GM18526 (cell line): ENCODE measurements around the gene BIVM.

Experiments used
- POLR2A ChIP-seq: IDR thresholded peaks from 3 replicates; pipeline ENCODE4 v1.6.1; 2011; ENCODE audit not compliant: insufficient read length; ENCODE audit errors: extremely low read depth

BIVM gene

DNA sequence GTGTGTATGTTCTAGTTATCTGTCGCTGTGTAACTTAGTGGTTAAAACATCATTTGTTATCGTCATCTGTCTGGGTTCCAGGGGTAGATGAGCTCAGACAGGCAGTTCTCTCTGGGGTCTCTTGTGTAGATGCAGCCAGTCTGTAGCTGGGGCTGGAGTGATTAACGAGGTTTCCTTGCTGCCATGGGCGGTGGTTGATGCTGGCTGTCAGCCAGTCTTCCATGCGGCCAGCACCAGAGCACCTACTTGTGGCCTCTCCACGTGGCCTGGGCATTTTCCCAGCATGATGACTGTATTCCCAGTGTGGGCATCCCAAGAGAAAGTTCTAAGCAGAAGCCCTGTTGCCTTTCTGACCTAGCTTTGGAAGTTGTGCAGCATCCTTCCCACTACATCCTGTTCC, 57.6 kb downstream of the BIVM start:
- TF ChIP-seq POLR2A: no peak

DNA sequence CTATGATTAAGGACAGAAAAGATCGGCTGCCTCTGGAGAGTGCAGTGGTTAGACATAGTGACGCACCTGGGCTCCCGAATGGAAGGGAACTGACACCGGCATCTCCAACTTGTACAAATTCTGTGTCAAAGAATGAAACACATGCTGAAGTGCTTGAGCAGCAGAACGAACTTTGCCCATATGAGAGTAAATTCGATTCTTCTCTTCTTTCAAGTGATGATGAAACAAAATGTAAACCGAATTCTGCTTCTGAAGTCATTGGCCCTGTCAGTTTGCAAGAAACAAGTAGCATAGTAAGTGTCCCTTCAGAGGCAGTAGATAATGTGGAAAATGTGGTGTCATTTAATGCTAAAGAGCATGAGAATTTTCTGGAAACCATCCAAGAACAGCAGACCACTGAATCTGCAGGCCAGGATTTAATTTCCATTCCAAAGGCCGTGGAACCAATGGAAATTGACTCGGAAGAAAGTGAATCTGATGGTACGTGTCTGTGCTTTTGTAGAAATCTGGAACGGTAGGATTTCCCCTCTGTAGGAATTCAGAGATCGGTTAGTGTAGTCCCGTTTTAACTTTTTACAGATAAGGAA, 63.8 kb downstream of the BIVM start:
- no peak for TF ChIP-seq POLR2A

DNA sequence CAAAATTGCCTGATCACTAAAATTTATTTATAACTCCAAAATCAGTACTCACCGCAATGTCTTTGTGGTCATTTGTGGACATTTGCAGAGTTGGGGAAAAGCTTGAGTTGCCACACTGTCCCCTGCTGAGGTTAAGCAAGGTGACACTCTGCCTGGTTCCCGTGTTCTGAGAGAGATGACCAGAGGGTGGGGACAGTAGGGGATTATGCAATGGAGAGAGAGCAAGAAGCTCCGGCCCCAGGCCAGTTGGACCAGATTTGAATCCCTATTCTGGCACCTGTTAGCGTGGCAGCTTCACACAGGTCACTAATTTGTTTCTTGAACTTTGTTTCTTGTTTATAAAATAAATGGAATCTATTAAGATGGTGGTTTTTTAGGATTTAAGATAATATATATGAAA, 64.7 kb downstream of the BIVM start:
- no peak for TF ChIP-seq POLR2A

DNA sequence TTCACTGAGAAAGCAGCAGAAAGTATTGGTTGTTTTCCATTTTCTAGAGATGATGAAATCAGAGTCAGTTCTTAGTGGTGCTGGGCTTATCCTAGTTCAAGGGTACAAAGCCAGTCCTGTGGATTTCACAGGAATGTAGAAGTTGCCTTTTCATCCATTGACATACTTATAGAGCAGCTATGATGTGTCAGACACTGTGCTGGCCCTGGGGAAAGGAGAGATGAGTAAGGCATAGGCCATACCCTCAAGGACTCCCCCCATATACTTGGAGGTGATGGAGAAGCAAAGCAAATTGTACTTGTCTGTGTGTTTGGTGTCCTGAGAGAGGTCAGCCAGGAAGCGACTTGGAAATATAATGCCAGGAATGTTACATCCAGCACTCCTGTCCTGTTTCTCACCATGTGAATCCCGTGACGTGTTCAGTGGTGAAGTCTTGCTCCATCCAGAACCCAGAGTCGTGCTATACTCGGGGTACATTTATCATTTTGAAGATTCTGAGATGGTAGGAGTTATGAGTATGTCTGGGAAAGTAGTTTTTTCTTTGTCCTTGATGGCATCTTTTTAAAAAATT, 69.5 kb downstream of the BIVM start:
- TF ChIP-seq POLR2A: no peak

DNA sequence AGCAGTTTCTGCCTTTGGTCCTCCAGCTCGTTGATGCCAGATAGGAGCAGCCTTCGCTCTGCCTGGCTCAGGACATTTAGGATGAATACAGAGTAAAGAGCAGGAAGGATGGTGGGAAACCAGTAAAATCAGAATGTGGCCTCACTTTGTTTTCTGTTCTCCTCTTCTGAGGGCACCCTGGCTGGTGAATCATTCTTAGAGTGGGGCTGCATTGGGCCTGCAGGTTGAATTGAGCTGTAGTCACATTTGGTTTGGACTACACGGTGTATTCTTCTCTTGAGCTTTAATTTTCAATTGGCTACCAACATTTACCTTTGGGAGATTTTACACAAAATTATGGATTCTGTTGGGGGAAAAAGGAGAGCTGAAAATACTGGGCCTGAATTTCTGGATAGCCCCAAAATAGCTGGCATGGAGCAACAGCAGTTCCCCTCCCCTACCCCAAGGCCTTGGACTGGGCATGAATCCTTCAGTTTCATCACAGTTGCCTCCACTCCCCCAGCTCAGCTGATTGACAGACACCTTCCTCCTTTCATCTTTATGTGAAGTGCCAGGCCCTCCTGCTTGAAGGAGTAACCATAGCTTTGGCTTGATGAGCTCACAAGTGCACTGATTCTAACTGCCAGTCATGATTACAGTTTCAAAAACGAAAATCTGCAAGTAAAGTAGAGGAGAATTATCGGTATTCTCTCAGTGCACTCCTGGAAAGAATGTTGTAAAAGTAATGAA, 71.2 kb downstream of the BIVM start:
- no peak for TF ChIP-seq POLR2A

DNA sequence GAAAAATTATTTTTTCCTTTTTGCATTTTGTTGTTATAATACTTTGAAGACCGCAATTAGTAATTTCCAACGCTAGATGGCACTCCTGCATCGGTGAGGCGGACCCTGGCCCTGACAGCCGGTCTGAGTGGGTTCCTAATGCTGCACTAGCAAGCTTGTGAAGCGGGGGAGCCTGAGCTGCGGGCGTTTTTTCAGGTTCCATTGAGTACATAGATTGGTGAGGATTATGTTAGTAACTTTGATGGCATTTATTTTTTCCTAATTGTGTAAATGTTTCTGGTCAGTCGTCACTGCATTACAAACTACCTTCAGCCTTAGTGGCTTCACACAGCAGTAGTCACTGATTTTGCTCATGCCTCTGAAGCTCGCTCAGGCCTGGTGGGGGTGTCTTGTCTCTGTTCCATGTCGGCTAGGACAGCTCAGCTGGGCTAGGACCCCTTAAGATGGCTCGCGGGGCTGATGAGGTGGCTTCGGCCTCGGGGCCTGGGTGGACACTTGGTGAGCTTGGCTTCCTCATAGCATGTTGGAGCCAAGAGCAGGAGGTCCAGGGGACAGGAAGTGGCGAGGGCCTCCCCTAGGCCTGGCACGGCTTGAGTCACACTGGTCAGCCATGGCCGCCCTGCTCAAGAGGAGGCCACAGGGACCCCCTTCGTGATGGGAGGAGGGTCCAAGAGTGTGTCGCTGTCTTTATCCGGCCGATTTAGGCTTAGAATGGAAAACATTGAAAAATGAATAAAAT, 71.9 kb downstream of the BIVM start:
- TF ChIP-seq POLR2A: no peak

DNA sequence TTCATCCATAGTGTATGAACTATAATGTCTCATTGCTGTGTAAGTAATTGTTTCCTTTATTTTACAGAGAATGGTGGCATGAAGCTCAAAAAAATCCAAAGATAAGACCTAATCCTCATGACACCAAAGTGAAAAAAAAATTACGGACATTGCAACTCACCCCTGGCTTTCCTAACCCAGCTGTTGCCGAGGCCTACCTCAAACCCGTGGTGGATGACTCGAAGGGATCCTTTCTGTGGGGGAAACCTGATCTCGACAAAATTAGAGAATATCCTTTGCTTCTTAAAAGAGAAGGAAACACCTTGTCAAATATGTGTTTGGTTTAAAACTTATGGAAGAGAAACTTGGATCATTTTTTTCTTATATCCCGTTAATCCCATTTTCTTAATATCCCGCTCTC, 73.2 kb downstream of the BIVM start:
- no peak for TF ChIP-seq POLR2A

DNA sequence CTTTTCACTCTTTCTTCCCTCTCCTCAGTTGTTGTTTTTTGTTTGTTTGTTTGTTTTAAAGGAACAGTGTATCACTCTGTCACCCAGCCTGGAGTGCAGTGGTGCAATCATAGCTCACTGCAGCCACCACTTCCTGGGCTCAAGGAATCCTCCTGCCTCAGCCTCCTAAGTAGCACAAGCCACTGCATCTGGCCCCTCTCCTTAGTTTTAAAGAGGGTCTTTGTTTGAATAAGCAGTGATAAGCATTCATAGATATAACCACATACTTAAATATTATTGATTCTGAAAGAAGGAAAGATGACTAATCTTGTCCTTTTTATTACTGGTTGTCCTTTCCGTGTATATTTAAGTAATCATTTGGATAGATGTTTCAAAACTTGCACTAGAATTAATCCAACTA, 73.6 kb downstream of the BIVM start:
- TF ChIP-seq POLR2A: no peak

DNA sequence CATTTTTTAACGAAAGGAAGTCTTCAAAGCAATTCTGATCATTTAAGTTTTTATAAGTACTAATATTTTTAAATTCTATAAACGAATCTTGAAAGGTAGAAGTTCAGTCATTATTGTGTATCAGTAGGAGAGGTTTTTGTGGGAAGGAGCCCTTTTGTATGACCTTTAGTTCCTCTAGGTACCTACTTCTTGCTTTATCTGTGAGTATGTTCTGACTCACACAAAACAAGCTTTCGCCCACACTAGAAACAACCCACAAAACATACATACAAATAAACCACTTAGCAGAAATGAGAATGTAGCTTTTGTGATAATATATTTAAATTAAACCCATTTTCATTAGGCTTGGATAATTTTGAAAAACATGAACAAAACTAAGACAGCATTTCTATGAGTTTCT, 74.7 kb downstream of the BIVM start:
- TF ChIP-seq POLR2A: no peak

DNA sequence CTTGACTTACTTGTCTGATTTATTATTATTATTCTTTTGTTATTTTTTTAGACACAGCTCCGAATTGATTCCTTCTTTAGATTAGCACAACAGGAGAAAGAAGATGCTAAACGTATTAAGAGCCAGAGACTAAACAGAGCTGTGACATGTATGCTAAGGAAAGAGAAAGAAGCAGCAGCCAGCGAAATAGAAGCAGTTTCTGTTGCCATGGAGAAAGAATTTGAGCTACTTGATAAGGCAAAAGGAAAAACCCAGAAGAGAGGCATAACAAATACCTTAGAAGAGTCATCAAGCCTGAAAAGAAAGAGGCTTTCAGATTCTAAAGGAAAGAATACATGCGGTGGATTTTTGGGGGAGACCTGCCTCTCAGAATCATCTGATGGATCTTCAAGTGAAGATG, 76.3 kb downstream of the BIVM start:
- no peak for TF ChIP-seq POLR2A

DNA sequence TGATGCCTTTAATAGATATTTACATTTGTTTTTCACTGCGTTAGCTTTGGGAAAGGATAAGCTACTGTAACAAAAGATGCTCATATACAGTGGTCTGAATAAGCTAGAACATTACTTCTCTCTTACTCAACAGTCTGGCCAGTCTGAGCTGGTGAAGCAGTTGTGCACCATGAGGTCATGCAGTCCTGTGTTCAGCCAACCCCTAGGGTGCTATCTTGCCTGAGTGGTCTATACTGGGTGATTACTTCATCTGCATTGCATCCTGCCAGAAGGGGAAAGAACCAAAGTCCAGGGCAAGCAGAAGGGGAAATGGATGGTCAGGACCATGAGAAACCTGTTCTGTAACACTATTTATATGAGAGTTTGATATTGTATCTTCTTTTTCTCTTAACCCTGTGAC, 78.4 kb downstream of the BIVM start:
- no peak for TF ChIP-seq POLR2A

DNA sequence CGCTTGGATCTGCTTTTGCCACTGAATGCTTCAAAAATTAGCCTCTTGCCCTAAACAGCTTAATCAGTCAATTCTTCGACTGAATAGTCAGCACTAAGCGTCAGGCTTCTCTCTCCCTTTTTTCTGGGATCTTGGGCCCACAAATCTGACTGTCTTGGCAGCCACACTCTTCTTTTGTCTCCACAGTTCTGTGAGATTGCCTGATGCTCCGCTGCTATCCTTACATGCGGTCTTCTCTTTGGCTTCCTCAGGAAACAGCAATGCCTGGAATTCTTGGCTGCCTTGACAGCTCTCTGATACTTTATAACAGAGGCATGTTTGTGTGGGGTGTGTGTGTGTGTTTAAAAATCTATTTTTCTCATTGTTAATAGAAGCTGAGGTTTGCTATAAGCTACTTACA, 79.6 kb downstream of the BIVM start:
- TF ChIP-seq POLR2A: no peak

DNA sequence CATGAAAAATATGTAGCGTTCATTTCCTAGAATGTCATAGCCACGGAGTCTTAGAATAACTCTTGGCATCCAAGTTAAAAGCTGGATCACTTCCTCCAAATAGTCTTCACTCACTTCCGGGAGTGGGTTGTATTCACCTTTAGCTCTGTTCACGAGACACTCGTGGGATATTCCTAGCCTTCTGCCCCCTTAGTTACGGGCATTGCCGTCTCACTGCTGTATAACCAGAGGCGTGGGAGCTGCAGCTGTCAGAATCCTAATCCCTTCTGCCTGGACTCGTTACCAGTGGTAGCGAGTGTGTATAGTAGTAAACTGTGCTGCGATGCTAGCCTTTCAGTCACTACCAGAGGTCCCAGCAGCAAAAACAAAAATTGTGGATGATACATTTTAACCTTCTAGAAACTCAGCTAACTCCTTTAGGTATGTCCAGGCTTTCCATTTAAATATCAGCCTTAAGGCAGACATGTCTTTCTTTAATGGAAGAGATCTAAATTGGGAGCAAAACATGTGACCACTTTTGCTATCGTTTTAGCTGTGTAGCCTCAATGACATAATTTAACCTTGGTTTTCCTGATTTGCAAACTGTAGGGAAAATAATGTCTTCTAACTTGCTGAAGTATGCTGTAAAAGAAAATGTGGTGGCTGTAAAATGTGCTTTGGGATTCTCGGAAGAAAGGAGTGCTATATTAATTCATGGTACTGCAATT, 81.0 kb downstream of the BIVM start:
- no peak for TF ChIP-seq POLR2A

DNA sequence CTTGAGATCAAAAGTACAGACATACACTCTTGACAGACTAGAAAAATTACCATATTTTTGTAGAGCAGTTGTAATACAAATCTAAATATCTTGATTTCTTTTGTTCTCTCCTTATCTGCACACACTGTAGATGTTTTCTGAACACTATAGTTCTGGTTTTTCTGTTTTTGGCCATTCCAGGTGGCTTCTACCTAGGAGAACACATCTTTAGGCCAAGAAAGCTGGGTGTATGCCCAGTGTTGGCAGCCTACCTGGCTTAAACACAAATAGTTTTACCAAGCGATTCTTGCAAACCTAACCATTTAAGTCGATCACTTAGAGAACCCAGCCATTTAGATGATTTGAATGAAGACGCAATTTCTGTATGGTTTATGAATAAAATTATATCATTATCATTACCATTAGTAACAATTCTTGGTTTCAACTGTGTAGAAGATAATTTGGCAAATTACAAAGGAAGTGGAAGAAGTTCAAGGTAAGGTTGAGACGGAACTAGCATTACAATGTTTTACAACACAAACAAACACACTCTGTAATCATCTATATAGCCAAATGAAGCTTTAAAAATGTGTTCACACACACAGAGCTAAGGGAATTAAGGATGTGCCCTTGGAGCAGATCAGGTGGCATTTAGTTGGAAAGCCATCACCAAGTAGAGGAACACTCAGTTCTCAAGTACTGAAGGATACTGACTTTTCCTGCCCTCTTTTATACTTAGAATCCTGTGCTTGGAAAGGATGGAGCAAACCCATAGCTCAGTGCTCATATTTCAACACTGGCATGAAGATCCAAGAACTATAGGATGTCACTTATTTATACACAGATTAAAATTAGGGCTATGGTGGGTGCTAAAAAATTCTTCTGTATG, 83.1 kb downstream of the BIVM start:
- no peak for TF ChIP-seq POLR2A
